ENCODE results near the gene SPATA17. TPM values are rescaled to one million over a fixed set of nuclear protein-coding genes. Genes with fewer than 3 reads are reported as not detected.

SPATA17 gene
- total and polyA plus RNA-seq, 2 of the 8 experiments (the other 6 are each of a cell fraction or from before 2014, with no cell fraction given): 0.17 to 0.48 TPM

DNA sequence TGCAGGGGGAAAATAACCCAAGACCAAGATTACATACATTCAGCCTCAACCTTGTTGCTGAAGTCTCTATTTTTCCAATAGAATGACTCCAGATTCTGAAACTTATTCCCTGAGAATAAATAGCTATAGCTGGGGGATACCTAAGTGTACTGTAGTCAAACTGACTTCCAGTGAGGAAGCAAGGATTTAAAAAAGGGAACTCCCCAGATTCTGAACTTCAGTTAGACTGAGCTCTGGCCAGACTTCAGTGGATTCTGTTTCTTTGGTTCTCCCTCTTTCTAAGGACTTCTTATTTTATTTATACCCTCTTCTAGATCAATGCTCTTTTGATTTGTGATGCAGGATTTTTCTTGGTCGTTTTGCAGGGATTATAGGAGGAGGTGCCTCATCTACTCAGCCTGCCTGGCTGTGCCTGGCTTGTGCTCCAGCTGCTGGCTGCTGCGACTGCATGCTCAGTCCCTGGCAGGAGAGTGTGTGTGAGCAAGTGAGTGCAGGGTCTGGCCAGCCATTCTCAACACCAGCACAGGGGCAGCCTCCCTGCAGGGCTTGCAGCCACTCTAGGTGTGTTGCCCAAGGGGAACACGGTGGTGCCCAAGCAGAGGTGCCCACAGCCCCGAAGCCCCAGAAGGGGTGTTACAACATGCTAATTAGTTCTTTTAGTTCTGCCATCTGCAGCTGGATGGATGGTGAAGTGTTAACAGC, 43.0 kb downstream of the SPATA17 start (continued):
- TF ChIP-seq POU5F1 (IDR thresholded peaks at IDR 0.05; ENCODE audit: low read depth, low read length): no peak

Measured in H1 (cell line).